K562 (cell line): ENCODE results near the gene TMEM38B. TPM values are rescaled to one million over a fixed set of nuclear protein-coding genes. Genes with fewer than 3 reads are reported as not detected.

Experiments
- CCNT2 ChIP-seq: IDR thresholded peaks from 2 replicates; pipeline ENCODE4 v1.6.1; 2011; ENCODE audit warnings: borderline replicate concordance, low read depth, mild to moderate bottlenecking, moderate library complexity, mixed read lengths, low read length; ENCODE audit not compliant: insufficient read length; ENCODE audit errors: extremely low read depth
- COPS2 ChIP-seq: fragments of 450-650 bp; conservative IDR thresholded peaks from 2 replicates; pipeline ENCODE4 v1.6.1; 2016; ENCODE audit warnings: mild to moderate bottlenecking, moderate library complexity
- CREB1 ChIP-seq, 2 experiments: sonication (generic) in 1 of 2; formaldehyde crosslinking in 1 of 2; IDR thresholded peaks; 2 replicates each; pipeline versions ENCODE4 v1.6.1 to v1.8.0; 2012 to 2022; ENCODE audit warnings: inconsistent platforms in 1 of 2, mild to moderate bottlenecking in 1 of 2, missing genetic modification reagents in 1 of 2, moderate library complexity in 1 of 2
- KLF16 ChIP-seq: IDR thresholded peaks from 2 replicates; pipeline ENCODE4 v1.6.1; 2016; ENCODE audit warnings: antibody characterized with exemption
- NR4A1 ChIP-seq, 2 experiments: fragments of 250-450 bp in 1 of 2; fragments of 450-650 bp in 1 of 2; sonication (Bioruptor Pico) in 1 of 2; IDR thresholded peaks; 2 replicates each; pipeline versions ENCODE4 v1.4.0 to v1.6.1; 2016 to 2020; ENCODE audit warnings: mild to moderate bottlenecking in 2 of 2, missing compliant biosample characterization in 1 of 2, missing genetic modification characterization in 1 of 2, moderate library complexity in 1 of 2
- SNIP1 ChIP-seq: fragments of 450-650 bp; IDR thresholded peaks from 2 replicates; pipeline ENCODE4 v1.7.1; 2017; ENCODE audit warnings: low read depth, mild to moderate bottlenecking
- SRSF9 ChIP-seq: fragments of 200-400 bp; formaldehyde crosslinking; IDR thresholded peaks from 2 replicates; pipeline ENCODE4 v1.6.1; 2017; ENCODE audit warnings: low read depth, low read length, borderline replicate concordance
- TAF7 ChIP-seq: fragments of 450-650 bp; IDR thresholded peaks from 2 replicates; pipeline ENCODE4 v1.6.1; 2016; ENCODE audit warnings: missing genetic modification characterization, missing compliant biosample characterization
- TBP ChIP-seq: optimal IDR thresholded peaks from 2 replicates; pipeline ENCODE3; 2011; ENCODE audit warnings: low read depth, low read length, improper control_type of control experiment
- TCF3 ChIP-seq: sonication (generic); formaldehyde crosslinking; IDR thresholded peaks from 2 replicates; pipeline ENCODE4 v1.4.0; 2020; ENCODE audit warnings: mild to moderate bottlenecking, missing genetic modification reagents
- TCFL5 ChIP-seq: fragments of 250-450 bp; sonication (Bioruptor Pico); conservative IDR thresholded peaks from 2 replicates; pipeline ENCODE4 v1.6.1; 2021; ENCODE audit warnings: mild to moderate bottlenecking, moderate library complexity, matching md5 sums
- USF2 ChIP-seq: sonication (generic); formaldehyde crosslinking; IDR thresholded peaks from 2 replicates; pipeline ENCODE4 v1.5.0; 2020; ENCODE audit warnings: missing genetic modification reagents
- ZBTB1 ChIP-seq: sonication (generic); formaldehyde crosslinking; IDR thresholded peaks from 2 replicates; pipeline ENCODE4 v1.8.1; 2023; ENCODE audit warnings: missing genetic modification reagents, low read depth, mild to moderate bottlenecking, borderline replicate concordance
- ZNF165 ChIP-seq: fragments of 250-450 bp; sonication (Bioruptor Pico); IDR thresholded peaks from 2 replicates; pipeline ENCODE4 v1.4.0; 2020; ENCODE audit warnings: borderline replicate concordance
- ZNF263 ChIP-seq: sonication (generic); formaldehyde crosslinking; IDR thresholded peaks from 2 replicates; pipeline ENCODE4 v1.8.0; 2022; ENCODE audit warnings: mild to moderate bottlenecking, missing genetic modification reagents, borderline replicate concordance
- ZNF384 ChIP-seq: IDR thresholded peaks from 2 replicates; pipeline ENCODE4 v1.6.1; 2012; ENCODE audit warnings: low read depth, low read length, improper control_type of control experiment
- ZNF512 ChIP-seq: IDR thresholded peaks from 2 replicates; pipeline ENCODE4 v1.6.1; 2016; ENCODE audit warnings: missing genetic modification characterization, missing compliant biosample characterization
- ZNF57 ChIP-seq: fragments of 450-650 bp; formaldehyde crosslinking; IDR thresholded peaks from 2 replicates; pipeline ENCODE4 v1.4.0; 2020; ENCODE audit warnings: mild to moderate bottlenecking, moderate library complexity
- ZNF586 ChIP-seq: fragments of 450-650 bp; formaldehyde crosslinking; conservative IDR thresholded peaks from 2 replicates; pipeline ENCODE4 v1.4.0; 2020; ENCODE audit warnings: mild to moderate bottlenecking, moderate library complexity
- ZNF76 ChIP-seq: fragments of 250-450 bp; sonication (Bioruptor Pico); IDR thresholded peaks from 2 replicates; pipeline ENCODE4 v1.4.0; 2020; ENCODE audit warnings: mild to moderate bottlenecking, moderate library complexity, borderline replicate concordance
- ZNF778 ChIP-seq: fragments of 450-650 bp; formaldehyde crosslinking; IDR thresholded peaks from 2 replicates; pipeline ENCODE4 v1.4.0; 2020; ENCODE audit warnings: mild to moderate bottlenecking, moderate library complexity
- ZZZ3 ChIP-seq: fragments of 450-650 bp; IDR thresholded peaks from 2 replicates; pipeline ENCODE4 v1.6.1; 2016; ENCODE audit warnings: antibody characterized with exemption, mild to moderate bottlenecking, moderate library complexity
- polyA plus RNA-seq, 8 experiments: library from polyadenylated mRNA; depleted of rRNA in 4 of 8; stranded (reverse) in 5 of 8; unstranded in 3 of 8; fragments of >200 nt; fragmentation: Nextera tagmentation in 2 of 8; fragmentation: Illumina TruSeq in 1 of 8; extraction: Ambion mirVana in 2 of 8; extraction: Trizol in 1 of 8; gene quantifications; 2 replicates each; pipeline versions ENCODE4 v1.2.1 to v1.2.3, GENCODE V29; 2011 to 2014; ENCODE audit warnings: inconsistent platforms in 1 of 8, missing spikeins in 1 of 8
- total RNA-seq, 7 experiments: library from RNA; depleted of rRNA in 6 of 7; stranded (reverse); fragments of >200 nt in 6 of 7; fragmentation: Illumina TruSeq in 2 of 7; extraction: Trizol in 2 of 7; gene quantifications; 2 replicates each; pipeline versions ENCODE4 v1.2.1 to v1.2.3, GENCODE V29; 2011 to 2021; ENCODE audit warnings: low replicate concordance in 1 of 7
- TF ChIP-seq, protein P1 (sequence below): fragments of 450-650 bp; formaldehyde crosslinking; IDR thresholded peaks from 2 replicates; pipeline ENCODE4 v1.4.0; 2022; ENCODE audit warnings: missing genetic modification characterization
- TF ChIP-seq, protein P2 (sequence below), 2 experiments: fragments of 450-650 bp; IDR thresholded peaks; 2 replicates each; pipeline ENCODE4 v1.6.1; 2016

Gene TMEM38B
- total and polyA plus RNA-seq, 9 of the 15 experiments (the other 6 are each of a cell fraction or from before 2014, with no cell fraction given): 26.0 to 57.5 (median 38.5) TPM

DNA sequence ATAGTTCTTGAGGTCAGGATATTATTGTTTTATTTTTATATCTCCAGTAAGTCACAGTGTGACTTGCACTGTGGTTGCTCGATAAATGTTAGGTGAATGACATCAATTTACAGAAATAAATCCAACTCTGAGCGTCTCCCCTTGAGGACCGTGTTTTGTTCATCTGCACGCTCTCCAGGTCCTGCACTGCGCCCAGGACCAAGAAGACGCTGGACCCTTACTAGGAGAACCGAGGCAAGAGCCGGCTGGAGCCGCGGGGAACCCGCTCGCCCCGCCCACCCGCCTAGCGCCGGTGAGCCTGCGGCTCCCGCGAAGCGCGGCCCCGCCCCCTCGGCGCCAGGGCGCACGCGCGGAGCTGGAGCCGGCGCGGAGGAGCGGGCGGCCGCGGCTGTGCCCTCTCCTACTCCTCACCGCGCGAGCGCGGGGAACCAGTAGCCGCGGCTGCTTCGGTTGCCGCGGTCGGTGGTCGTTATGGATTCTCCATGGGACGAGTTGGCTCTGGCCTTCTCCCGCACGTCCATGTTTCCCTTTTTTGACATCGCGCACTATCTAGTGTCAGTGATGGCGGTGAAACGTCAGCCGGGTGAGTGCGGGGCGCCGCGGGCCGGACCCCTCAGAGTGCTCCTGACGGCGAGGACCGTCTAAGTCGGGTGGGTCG is at the start of gene TMEM38B (continued):
- TF ChIP-seq, protein P1, sequence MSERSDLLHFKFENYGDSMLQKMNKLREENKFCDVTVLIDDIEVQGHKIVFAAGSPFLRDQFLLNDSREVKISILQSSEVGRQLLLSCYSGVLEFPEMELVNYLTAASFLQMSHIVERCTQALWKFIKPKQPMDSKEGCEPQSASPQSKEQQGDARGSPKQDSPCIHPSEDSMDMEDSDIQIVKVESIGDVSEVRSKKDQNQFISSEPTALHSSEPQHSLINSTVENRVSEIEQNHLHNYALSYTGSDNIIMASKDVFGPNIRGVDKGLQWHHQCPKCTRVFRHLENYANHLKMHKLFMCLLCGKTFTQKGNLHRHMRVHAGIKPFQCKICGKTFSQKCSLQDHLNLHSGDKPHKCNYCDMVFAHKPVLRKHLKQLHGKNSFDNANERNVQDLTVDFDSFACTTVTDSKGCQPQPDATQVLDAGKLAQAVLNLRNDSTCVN (CRISPR knock-in tag): no peak
- TF ChIP-seq ZNF57 (CRISPR knock-in tag) (no peak), ZNF586 (no peak), ZNF778 (CRISPR knock-in tag) (no peak), NR4A1 (CRISPR knock-in tag; IDR thresholded peaks at IDR 0.05) (no peak), NR4A1 (tag; IDR thresholded peaks at IDR 0.05) (no peak), ZNF384 (no peak), ZNF165 (CRISPR knock-in tag) (no peak), KLF16 (no peak), TCFL5 (no peak), USF2 (CRISPR knock-in tag) (no peak), CCNT2 (peak; percentile 68), SRSF9 (no peak), COPS2 (no peak), ZZZ3 (no peak), SNIP1 (no peak), CREB1 (IDR thresholded peaks at IDR 0.05) (no peak; the same call in 1 of the 2 replicates), CREB1 (CRISPR knock-in tag; IDR thresholded peaks at IDR 0.05) (no peak), ZNF76 (CRISPR knock-in tag) (no peak), TAF7 (tag) (no peak), ZBTB1 (peak; percentile 76; the same call in 1 of the 2 replicates), TBP (peak; percentile 36), TCF3 (CRISPR knock-in tag) (0 out of 2 replicates have a peak, but pooled peaks have one; percentile 6), ZNF512 (no peak), ZNF263 (CRISPR knock-in tag) (no peak)
- TF ChIP-seq, protein P2, sequence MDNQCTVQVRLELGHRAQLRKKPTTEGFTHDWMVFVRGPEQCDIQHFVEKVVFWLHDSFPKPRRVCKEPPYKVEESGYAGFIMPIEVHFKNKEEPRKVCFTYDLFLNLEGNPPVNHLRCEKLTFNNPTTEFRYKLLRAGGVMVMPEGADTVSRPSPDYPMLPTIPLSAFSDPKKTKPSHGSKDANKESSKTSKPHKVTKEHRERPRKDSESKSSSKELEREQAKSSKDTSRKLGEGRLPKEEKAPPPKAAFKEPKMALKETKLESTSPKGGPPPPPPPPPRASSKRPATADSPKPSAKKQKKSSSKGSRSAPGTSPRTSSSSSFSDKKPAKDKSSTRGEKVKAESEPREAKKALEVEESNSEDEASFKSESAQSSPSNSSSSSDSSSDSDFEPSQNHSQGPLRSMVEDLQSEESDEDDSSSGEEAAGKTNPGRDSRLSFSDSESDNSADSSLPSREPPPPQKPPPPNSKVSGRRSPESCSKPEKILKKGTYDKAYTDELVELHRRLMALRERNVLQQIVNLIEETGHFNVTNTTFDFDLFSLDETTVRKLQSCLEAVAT (IDR thresholded peaks at IDR 0.05): no peak
